ENCODE data around the gene TMC8. TPM values are rescaled to one million over a fixed set of nuclear protein-coding genes. Genes with fewer than 3 reads are reported as not detected.

The TMC8 gene
- total and polyA plus RNA-seq, 7 donors: 0.30 to 2.8 (median 0.89) TPM

GRCh38 chr17:78126895-78127238, 3.7 kb upstream of the TMC8 start:
- WGBS, 3 donors: 67 to 79% (median 71%) methylated on average over 6 of the region's 6 CpGs
- intact Hi-C loops (cut with DNase I): no loop called here
- Histone ChIP-seq H3K36me3 (ENCODE audit: insufficient read depth in 1 of 2, low read depth in 1 of 2) (no peaks in the 10 kb centered on the region), H3K27me3 (ENCODE audit: insufficient read depth in 3 of 3, low read length in 2 of 3) (peaks cover 0 to 51% (median 16%) of the 10 kb centered on the region in 3 donors), H3K9me3 (no peaks in the 10 kb centered on the region), H3K4me1 (peaks cover 9% of the 10 kb centered on the region), H3K27ac (peak overlapping the region; percentile 61), H3K4me3 (peak overlapping the region; percentile 78)
- ATAC-seq (no peak), DNase-seq (no peak)
- no peak for TF ChIP-seq CTCF (IDR thresholded peaks at IDR 0.05)

DNA sequence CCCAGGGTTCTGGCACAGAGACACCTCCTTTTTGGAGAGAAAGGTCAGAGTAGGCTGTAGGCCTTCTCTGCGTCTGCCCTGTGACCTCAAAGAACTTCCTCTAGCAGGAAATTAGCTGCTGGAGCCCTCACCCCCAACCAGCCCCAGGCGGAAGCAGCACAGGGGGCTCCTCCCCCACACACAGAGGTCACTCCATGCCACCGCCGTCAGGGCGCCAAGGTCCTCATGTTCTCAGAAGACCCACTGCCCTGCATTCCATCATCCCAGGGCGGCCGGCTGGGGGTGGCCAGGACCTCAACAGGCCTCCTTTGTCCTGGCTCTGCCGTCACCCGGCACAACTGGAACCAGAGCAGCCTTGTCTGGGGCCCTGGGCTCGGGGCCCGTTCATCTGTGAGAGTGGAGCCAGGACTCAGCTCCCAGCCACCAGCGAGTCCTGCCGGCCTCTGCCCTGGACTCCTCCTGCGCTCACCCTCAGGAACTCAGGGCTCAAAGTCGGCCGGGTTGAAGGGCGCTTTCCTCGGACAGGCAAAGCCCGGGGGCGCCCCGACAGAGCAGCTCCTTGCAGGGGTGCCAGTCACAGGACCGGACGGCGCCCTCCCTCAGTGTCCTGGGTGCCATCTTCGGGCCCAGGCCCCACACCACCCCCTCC, 3.2 kb upstream of the TMC8 start:
- peaks cover 0 to 56% (median 16%) of the 10 kb centered on the region in 3 donors for H3K27me3 ChIP-seq (ENCODE audit: insufficient read depth in 3 of 3, low read length in 2 of 3)
- H3K36me3 ChIP-seq (ENCODE audit: insufficient read depth in 1 of 2, low read depth in 1 of 2): no peaks in the 10 kb centered on the region
- H3K27ac ChIP-seq: peak overlapping the region; percentile 61
- DNase-seq (peak; percentile 63 to 82), ATAC-seq (peak; percentile 20 to 46 (median 36))
- TF ChIP-seq CTCF (IDR thresholded peaks at IDR 0.05): no peak
- H3K4me3 ChIP-seq: peak overlapping the region; percentile 78
- 11 to 28% (median 13%) methylated on average over 23 to 25 of the region's 25 CpGs for WGBS, 3 donors
- H3K4me1 ChIP-seq: peaks cover 9% of the 10 kb centered on the region
- intact Hi-C loops (cut with DNase I): no loop called here
- H3K9me3 ChIP-seq: no peaks in the 10 kb centered on the region

DNA sequence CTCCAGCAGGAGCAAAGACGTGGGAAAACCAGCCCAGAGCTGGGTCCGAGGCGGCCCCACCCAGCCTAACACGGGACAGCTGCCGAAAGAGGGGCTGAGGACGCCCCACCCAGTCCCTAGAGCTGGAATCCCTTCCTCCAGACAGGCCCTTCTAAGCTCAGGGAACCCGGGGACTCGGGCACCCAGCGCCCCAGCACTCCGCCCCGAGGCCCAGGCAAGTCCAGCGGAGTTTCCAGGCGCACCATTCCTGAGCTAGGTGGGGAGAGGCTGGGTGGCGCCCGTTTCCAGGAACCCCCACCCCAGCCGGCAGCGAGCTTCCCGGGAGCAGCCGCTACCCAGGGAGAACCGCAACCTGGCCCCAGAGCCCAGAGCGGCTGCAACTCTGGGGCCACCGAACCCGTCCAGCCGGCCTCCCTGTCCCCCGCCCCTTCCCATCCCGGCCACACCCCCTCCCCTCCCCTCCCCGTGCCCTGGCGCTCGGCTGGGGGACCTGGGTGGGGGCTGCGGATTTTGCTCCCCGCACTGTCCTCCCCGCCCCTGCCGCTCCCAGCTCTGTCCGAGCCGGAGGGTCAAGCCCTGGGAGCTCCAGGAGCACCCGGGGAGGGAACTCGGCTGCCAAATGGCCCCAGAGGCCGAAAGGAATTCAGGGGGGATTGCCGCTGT, 2.6 kb upstream of the TMC8 start:
- H3K36me3 ChIP-seq (ENCODE audit: insufficient read depth in 1 of 2, low read depth in 1 of 2): no peaks in the 10 kb centered on the region
- peak overlapping the region; percentile 61 for H3K27ac ChIP-seq
- peaks cover 9% of the 10 kb centered on the region for H3K4me1 ChIP-seq
- TF ChIP-seq CTCF (IDR thresholded peaks at IDR 0.05): no peak
- peak overlapping the region; percentile 78 for H3K4me3 ChIP-seq
- DNase-seq (no peak), ATAC-seq (peak; percentile 6 to 33 (median 26))
- peaks cover 0 to 57% (median 16%) of the 10 kb centered on the region in 3 donors for H3K27me3 ChIP-seq (ENCODE audit: insufficient read depth in 3 of 3, low read length in 2 of 3)
- H3K9me3 ChIP-seq: no peaks in the 10 kb centered on the region
- intact Hi-C loops (cut with DNase I): no loop called here
- WGBS, 3 donors: 3% methylated on average over 22 to 39 of the region's 39 CpGs

DNA sequence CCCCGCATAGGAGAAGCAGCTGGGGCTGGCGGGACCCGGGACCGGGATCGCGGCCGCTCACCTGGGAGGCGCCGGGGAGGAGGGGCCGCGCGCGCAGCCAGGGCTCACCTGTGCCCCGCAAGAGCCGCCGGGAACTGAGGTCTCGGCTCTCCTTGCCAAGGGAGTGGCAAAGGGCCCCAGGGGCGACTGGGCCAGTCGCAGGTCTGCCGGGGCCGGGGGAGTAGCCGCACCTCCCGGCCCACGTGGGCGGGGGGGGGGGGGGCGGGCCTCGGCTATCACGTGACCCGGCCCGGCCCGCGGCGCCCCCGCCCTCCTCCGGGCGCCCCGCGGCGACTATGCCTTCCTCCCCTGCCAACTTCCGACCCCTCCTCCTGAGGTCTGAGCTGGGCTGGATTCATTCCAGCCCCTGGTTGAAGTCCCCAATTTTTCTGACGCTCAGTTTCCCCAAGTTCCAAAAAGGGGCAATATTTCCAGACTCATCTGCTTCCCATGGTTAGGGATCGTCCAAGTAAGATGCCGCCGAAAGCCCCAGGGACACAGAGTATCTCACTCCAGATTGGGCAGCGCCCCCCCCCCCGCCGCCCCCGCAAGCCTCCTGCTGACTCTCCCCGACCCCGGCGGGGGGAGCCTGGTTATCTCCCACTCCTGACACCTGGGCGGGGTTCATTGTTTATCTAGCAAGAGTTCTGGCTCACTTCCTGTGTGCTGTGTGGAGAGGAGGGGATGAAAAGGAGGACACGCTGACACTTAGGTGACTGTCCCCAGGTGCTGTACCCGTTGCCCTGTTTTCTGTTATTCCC, 1.8 kb upstream of the TMC8 start, which contains the start of gene TMC6:
Gene TMC6, minus strand, starts transcription at position 205 of the 800 bp plus-strand sequence. CDS start 1,923 bp downstream, outside the sequence.
- peak in 1 of 2 donors; percentile 64 for DNase-seq
- Histone ChIP-seq H3K4me1 (peaks cover 9% of the 10 kb centered on the region), H3K4me3 (peak within 1 kb of the TSS; percentile 78), H3K9me3 (no peaks in the 10 kb centered on the region), H3K27me3 (ENCODE audit: insufficient read depth in 3 of 3, low read length in 2 of 3) (peaks cover 0 to 57% (median 16%) of the 10 kb centered on the region in 3 donors), H3K36me3 (ENCODE audit: insufficient read depth in 1 of 2, low read depth in 1 of 2) (no peaks in the 10 kb centered on the region), H3K27ac (peak within 1 kb of the TSS; percentile 61)
- ATAC-seq: peak; percentile 19 to 58 (median 28)
- 8 to 11% (median 9%) methylated on average over 25 to 54 of the region's 54 CpGs for WGBS, 3 donors
- TF ChIP-seq CTCF (IDR thresholded peaks at IDR 0.05): no peak
- intact Hi-C loops (cut with DNase I): no loop called here

Measured in psoas muscle (tissue), 8 donors.